GM12878 (cell line): ENCODE data around the gene P2RX1. TPM values are rescaled to one million over a fixed set of nuclear protein-coding genes. Genes with fewer than 3 reads are reported as not detected.

Experiments used
- ATAC-seq: fragments of 200-7000 bp; cut with Tn5 transposase; 3 replicates; pipeline ENCODE4 v1.9.1; 2020; ENCODE audit warnings: mild to moderate bottlenecking, moderate library complexity
- BruUV-seq: library from RNA; stranded (reverse); fragments of 400-500 nt; replicated peaks from 2 replicates; lab custom pipeline; 2021; lab: Mats Ljungman, UMichigan
- CTCF ChIA-PET: fragments of 300-600 bp; sonication (Branson Sonifier 250); formaldehyde crosslinking; extraction: SDS; loops from one replicate; lab custom pipeline; 2021; ENCODE audit warnings: inconsistent platforms; lab: Yijun Ruan, JAX
- POLR2A ChIA-PET: fragments of 350-600 bp; formaldehyde crosslinking; extraction: SDS; loops from one replicate; lab custom pipeline; 2021; ENCODE audit warnings: inconsistent platforms; lab: Charles Lee
- RAD21 ChIA-PET: fragments of 300-600 bp; sonication (Branson Sonifier 250); formaldehyde crosslinking; loops from one replicate; lab custom pipeline; 2023; ENCODE audit warnings: antibody characterized with exemption; ENCODE audit not compliant: unreplicated experiment; lab: Charles Lee
- SMC1A ChIA-PET: fragments of 300-600 bp; sonication (Branson Sonifier 250); formaldehyde crosslinking; loops from one replicate; lab custom pipeline; 2023; ENCODE audit not compliant: unreplicated experiment, uncharacterized antibody; lab: Charles Lee
- DNase-seq: peaks from one replicate; pipeline ENCODE4 v3.0.0-alpha.2; 2011; ENCODE audit warnings: low read depth, low spot score
- FAIRE-seq: peaks from 3 replicates; lab custom pipeline; 2011; peaks lifted over from hg19 to GRCh38; lab: Jason Lieb, UNC
- H2AFZ ChIP-seq: 2 replicates; pipeline ENCODE4 v1.6.0; 2011; ENCODE audit warnings: low read depth, low read length, control low read depth; ENCODE audit not compliant: control insufficient read depth
- H3K27ac ChIP-seq: 2 replicates; pipeline ENCODE4 v1.5.1; 2011; ENCODE audit warnings: control low read depth; ENCODE audit not compliant: control insufficient read depth, insufficient read depth
- H3K27me3 ChIP-seq, 2 experiments: replicated peaks in 1 of 2; 2 replicates each; pipeline versions ENCODE4 v1.6.0 to v1.6.1; 2011; ENCODE audit warnings: low read length in 1 of 2; ENCODE audit not compliant: control insufficient read depth in 2 of 2, insufficient read depth in 2 of 2
- H3K36me3 ChIP-seq, 2 experiments: 2 replicates each; pipeline ENCODE4 v1.5.1; 2011; ENCODE audit warnings: low read length in 1 of 2; ENCODE audit not compliant: control insufficient read depth in 2 of 2, insufficient read depth in 2 of 2
- H3K4me1 ChIP-seq: 2 replicates; pipeline ENCODE4 v1.6.1; 2011; ENCODE audit warnings: mild to moderate bottlenecking, low read length, moderate library complexity, mixed read lengths; ENCODE audit not compliant: control insufficient read depth, insufficient read depth
- H3K4me2 ChIP-seq: 2 replicates; pipeline ENCODE4 v1.6.0; 2011; ENCODE audit warnings: control low read depth; ENCODE audit not compliant: control insufficient read depth, insufficient read depth
- H3K4me3 ChIP-seq: fragments of 200-600 bp; sonication (generic); 2 replicates; pipeline ENCODE4 v1.5.1; 2016
- H3K79me2 ChIP-seq: 2 replicates; pipeline ENCODE4 v1.6.0; 2011; ENCODE audit warnings: low read length; ENCODE audit not compliant: control insufficient read depth, insufficient read depth
- H3K9ac ChIP-seq: 2 replicates; pipeline ENCODE4 v1.8.0; 2011; ENCODE audit warnings: low read length, control low read depth, mixed read lengths; ENCODE audit not compliant: control insufficient read depth, insufficient read depth
- H3K9me3 ChIP-seq: replicated peaks from 3 replicates; pipeline ENCODE4 v1.5.1; 2011; ENCODE audit warnings: mild to moderate bottlenecking, low read length; ENCODE audit not compliant: control insufficient read depth, insufficient read depth
- H4K20me1 ChIP-seq: 2 replicates; pipeline ENCODE4 v1.6.0; 2011; ENCODE audit not compliant: control insufficient read depth, insufficient read depth
- BCL3 ChIP-seq: IDR thresholded peaks from 2 replicates; pipeline ENCODE4 v1.6.1; 2011; ENCODE audit warnings: borderline replicate concordance, low read depth, mild to moderate bottlenecking, moderate library complexity, low read length; ENCODE audit not compliant: insufficient read depth, poor library complexity, severe bottlenecking
- ETV6 ChIP-seq, 2 experiments: fragments of 450-650 bp in 1 of 2; IDR thresholded peaks in 1 of 2; conservative IDR thresholded peaks in 1 of 2; 2 replicates each; pipeline ENCODE4 v1.6.1; 2014; ENCODE audit warnings: antibody characterized with exemption in 1 of 2, borderline replicate concordance in 1 of 2, low read depth in 1 of 2, mild to moderate bottlenecking in 1 of 2, moderate library complexity in 1 of 2
- WGBS: methylation state at CpG from one replicate; pipeline ENCODE4 v1.1.6; 2016; ENCODE audit warnings: low lambda C conversion rate; ENCODE audit not compliant: insufficient replicate concordance, insufficient coverage; ENCODE audit errors: missing lambda C conversion rate; 5-methylcytosine and 5-hydroxymethylcytosine counted together
- in situ Hi-C: fragments of 300-500 bp; cut with MboI; formaldehyde crosslinking; loops from 9 replicates; pipeline ENCODE4 v1.14.3; 2018; ENCODE audit warnings: mixed read lengths
- intact Hi-C: fragments of 100-400 bp; cut with micrococcal nuclease; formaldehyde crosslinking; loops from one replicate; pipeline ENCODE4 v1.14.2; 2022; ENCODE audit not compliant: unreplicated experiment
- polyA plus RNA-seq, 11 experiments: library from polyadenylated mRNA; depleted of rRNA in 4 of 11; unstranded in 6 of 11; stranded (reverse) in 5 of 11; fragments of >200 nt; fragmentation: Nextera tagmentation in 4 of 11; fragmentation: Illumina TruSeq in 1 of 11; extraction: Ambion mirVana in 4 of 11; extraction: Trizol in 1 of 11; gene quantifications; 1 replicate in 1 of 11; 2 replicates in 10 of 11; pipeline versions ENCODE4 v1.2.1 to v1.2.3, GENCODE V29; 2011 to 2016; ENCODE audit warnings: inconsistent platforms in 2 of 11, missing spikeins in 2 of 11, low read depth in 1 of 11
- total RNA-seq, 4 experiments: library from RNA; depleted of rRNA in 3 of 4; stranded (reverse); fragments of >200 nt in 3 of 4; fragmentation: Illumina TruSeq in 1 of 4; extraction: Trizol in 1 of 4; gene quantifications; 2 replicates each; pipeline versions ENCODE4 v1.2.1 to v1.2.3, GENCODE V29; 2013 to 2021
- TF ChIP-seq, protein P1 (sequence below): fragments of 450-650 bp; formaldehyde crosslinking; IDR thresholded peaks from 2 replicates; pipeline ENCODE4 v1.4.0; 2022; ENCODE audit warnings: mild to moderate bottlenecking, moderate library complexity

Gene P2RX1
- total and polyA plus RNA-seq, 10 of the 15 experiments (the other 5 are each of a cell fraction or from before 2014, with no cell fraction given) = 0.12 to 6.2 (median 3.4) TPM

GRCh38 chr17:3886776-3887175, 29.5 kb downstream of the P2RX1 start:
- H3K79me2 ChIP-seq = no peaks in the 10 kb centered on the region
- DNase-seq = no peak
- no peaks in the 10 kb centered on the region; the same call in 1 of the 2 replicates for H3K4me1 ChIP-seq
- ChIA-PET CTCF (no interaction called here), SMC1A (no interaction called here), RAD21 (no interaction called here), POLR2A (no interaction called here)
- H4K20me1 ChIP-seq = no peaks in the 10 kb centered on the region
- ATAC-seq = no peak
- no peak overlapping the region for H3K27ac ChIP-seq
- H3K27me3 ChIP-seq = peaks cover 0 to 2% of the 10 kb centered on the region in 2 experiments; a peak in 1 of 4 replicates
- no peak overlapping the region for H3K9ac ChIP-seq
- intact Hi-C loops (no loop called here), in situ Hi-C loops (no loop called here)
- no peak overlapping the region for H2AFZ ChIP-seq
- no peak for FAIRE-seq
- TF ChIP-seq ETV6 (conservative IDR thresholded peaks at IDR 0.05 in 1 of 2, IDR thresholded peaks at IDR 0.05 in 1 of 2; ENCODE audit: borderline replicate concordance in 1 of 2, low read depth in 1 of 2) (0 out of 4 replicates have a peak, but pooled peaks of 1 of the 2 experiments have one; percentile 12), BCL3 (no peak)
- TF ChIP-seq, protein P1, sequence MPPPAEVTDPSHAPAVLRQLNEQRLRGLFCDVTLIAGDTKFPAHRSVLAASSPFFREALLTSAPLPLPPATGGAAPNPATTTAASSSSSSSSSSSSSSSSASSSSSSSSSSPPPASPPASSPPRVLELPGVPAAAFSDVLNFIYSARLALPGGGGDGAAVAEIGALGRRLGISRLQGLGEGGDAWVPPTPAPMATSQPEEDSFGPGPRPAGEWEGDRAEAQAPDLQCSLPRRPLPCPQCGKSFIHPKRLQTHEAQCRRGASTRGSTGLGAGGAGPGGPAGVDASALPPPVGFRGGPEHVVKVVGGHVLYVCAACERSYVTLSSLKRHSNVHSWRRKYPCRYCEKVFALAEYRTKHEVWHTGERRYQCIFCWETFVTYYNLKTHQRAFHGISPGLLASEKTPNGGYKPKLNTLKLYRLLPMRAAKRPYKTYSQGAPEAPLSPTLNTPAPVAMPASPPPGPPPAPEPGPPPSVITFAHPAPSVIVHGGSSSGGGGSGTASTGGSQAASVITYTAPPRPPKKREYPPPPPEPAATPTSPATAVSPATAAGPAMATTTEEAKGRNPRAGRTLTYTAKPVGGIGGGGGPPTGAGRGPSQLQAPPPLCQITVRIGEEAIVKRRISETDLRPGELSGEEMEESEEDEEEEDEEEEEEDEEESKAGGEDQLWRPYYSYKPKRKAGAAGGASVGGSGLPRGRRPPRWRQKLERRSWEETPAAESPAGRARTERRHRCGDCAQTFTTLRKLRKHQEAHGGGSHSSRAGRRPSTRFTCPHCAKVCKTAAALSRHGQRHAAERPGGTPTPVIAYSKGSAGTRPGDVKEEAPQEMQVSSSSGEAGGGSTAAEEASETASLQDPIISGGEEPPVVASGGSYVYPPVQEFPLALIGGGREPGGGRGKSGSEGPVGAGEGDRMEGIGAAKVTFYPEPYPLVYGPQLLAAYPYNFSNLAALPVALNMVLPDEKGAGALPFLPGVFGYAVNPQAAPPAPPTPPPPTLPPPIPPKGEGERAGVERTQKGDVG (CRISPR knock-in tag) = no peak
- no peaks in the 10 kb centered on the region for H3K36me3 ChIP-seq
- H3K4me3 ChIP-seq = no peak overlapping the region
- H3K4me2 ChIP-seq = no peak overlapping the region
- BruUV-seq = no TSS peak
- no peaks in the 10 kb centered on the region for H3K9me3 ChIP-seq
- 61% methylated on average over 10 of the region's 10 CpGs for WGBS
